Activated T-cell treated with anti-CD3 and anti-CD28 coated beads, Interleukin-2, amount 50 U/mL, for 72 hours (primary cell): ENCODE data around the gene MAS1L. TPM values are rescaled to one million over a fixed set of nuclear protein-coding genes. Genes with fewer than 3 reads are reported as not detected.

Experiments used
- ATAC-seq, 2 donors: fragments of 150-1000 bp; cut with Tn5 transposase; replicated peaks in 1 of 2; 2 replicates each; pipeline ENCODE4 v1.10.0; 2021; ENCODE audit warnings: moderate library complexity in 2 of 2, mild to moderate bottlenecking in 1 of 2
- DNase-seq, 2 donors: peaks; one replicate each; pipeline ENCODE4 v3.0.0; 2021 to 2022; ENCODE audit warnings: mixed read lengths in 1 of 2
- H3K27ac Mint-ChIP-seq: one replicate; pipeline ENCODE4 v1.8.0; 2022; ENCODE audit warnings: mild to moderate bottlenecking, moderate library complexity, mixed read lengths
- H3K27me3 Mint-ChIP-seq: one replicate; pipeline ENCODE4 v1.8.0; 2022; ENCODE audit warnings: low read depth, mixed read lengths
- H3K36me3 Mint-ChIP-seq, 2 donors: one replicate each; pipeline ENCODE4 v1.8.0; 2022; ENCODE audit warnings: mixed read lengths in 2 of 2, mild to moderate bottlenecking in 1 of 2; ENCODE audit not compliant: insufficient read depth in 2 of 2
- H3K4me1 Mint-ChIP-seq: one replicate; pipeline ENCODE4 v1.8.0; 2022; ENCODE audit warnings: low read depth, mixed read lengths
- H3K4me3 Mint-ChIP-seq, 2 donors: one replicate each; pipeline ENCODE4 v1.8.0; 2022; ENCODE audit warnings: mild to moderate bottlenecking in 2 of 2, mixed read lengths in 2 of 2, moderate library complexity in 2 of 2
- H3K9me3 Mint-ChIP-seq, 2 donors: one replicate each; pipeline ENCODE4 v1.8.0; 2022; ENCODE audit warnings: mixed read lengths in 2 of 2
- total RNA-seq, 2 donors: library from RNA; stranded (reverse); gene quantifications; one replicate each; pipeline ENCODE4 v1.2.3, GENCODE V29; 2022

The MAS1L gene
- total RNA-seq, 2 donors from 2014 or later, result not detected

DNA sequence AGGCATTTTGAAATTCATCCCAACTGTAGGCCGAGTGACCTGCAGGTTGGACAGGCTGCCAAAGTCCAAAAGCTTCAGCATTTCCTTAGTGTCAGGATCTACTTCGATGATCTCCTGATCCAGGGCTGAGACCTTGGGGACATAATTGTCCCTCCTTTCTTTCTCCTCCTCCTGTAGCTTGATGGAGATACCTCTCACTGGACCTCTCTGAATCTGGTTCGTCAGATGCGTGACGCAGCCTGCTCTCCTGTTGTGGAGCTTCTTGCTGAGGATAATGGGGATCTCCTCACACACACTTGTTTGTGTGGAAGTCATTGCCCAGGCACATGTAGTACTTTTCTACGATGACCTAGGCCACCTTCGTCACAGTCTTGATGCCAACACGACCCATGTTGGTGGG lies 1.5 kb upstream of the MAS1L start:
- ATAC-seq (no peak), DNase-seq (no peak)
- H3K4me3 Mint-ChIP-seq, result no peak overlapping the region
- H3K27ac Mint-ChIP-seq, result no peak overlapping the region
- H3K36me3 Mint-ChIP-seq, result no peaks in the 10 kb centered on the region
- no peaks in the 10 kb centered on the region for H3K4me1 Mint-ChIP-seq
- H3K27me3 Mint-ChIP-seq, result peaks cover 18% of the 10 kb centered on the region
- no peaks in the 10 kb centered on the region for H3K9me3 Mint-ChIP-seq

DNA sequence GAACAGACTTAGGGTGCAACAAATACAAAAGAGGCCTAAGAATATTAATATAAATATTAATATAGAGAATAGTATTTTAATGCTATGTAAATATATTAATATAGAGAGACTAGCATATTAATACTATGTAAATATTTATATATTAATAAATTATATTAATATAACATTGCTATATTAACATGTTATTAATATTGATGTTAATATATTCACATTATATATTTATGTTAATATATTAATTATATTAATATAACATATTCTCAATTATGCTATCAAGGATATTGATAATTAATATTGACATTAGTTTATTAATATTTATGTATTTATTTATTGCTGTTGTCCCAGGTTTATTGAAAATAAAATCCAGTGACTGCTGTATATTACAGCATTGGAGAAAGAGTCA lies 1.1 kb upstream of the MAS1L start:
- H3K36me3 Mint-ChIP-seq, result no peaks in the 10 kb centered on the region
- DNase-seq, result no peak
- ATAC-seq, result no peak

DNA sequence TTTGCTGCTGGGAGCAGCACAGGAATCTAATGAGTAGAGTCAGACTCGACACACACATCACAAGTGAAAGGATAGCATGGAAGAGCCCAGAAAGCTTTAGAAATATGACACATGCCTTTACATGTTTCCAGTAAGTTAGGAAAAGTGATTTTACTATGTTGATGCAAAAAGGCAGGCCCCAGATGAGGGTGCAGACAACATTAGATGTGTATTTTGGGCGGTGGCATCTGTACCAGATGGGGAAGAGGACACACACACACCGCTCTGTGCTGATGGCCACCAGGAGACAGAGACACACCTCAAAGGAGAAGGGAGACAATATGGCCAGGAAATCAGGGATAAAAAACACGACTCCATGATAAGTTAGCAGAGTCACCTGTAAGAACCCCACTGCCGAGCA lies 625 bp downstream of the MAS1L start:
- DNase-seq (no peak), ATAC-seq (no peak)
- Mint-ChIP-seq H3K27ac (no peak overlapping the region), H3K9me3 (no peaks in the 10 kb centered on the region), H3K4me3 (no peak overlapping the region), H3K27me3 (peaks cover 29% of the 10 kb centered on the region), H3K4me1 (no peaks in the 10 kb centered on the region), H3K36me3 (no peaks in the 10 kb centered on the region)

More for the DNA sequence above, 1.1 kb upstream of the MAS1L start:
- H3K27ac Mint-ChIP-seq, result no peak overlapping the region
- peaks cover 18% of the 10 kb centered on the region for H3K27me3 Mint-ChIP-seq
- no peak overlapping the region for H3K4me3 Mint-ChIP-seq
- no peaks in the 10 kb centered on the region for H3K4me1 Mint-ChIP-seq
- no peaks in the 10 kb centered on the region for H3K9me3 Mint-ChIP-seq

DNA sequence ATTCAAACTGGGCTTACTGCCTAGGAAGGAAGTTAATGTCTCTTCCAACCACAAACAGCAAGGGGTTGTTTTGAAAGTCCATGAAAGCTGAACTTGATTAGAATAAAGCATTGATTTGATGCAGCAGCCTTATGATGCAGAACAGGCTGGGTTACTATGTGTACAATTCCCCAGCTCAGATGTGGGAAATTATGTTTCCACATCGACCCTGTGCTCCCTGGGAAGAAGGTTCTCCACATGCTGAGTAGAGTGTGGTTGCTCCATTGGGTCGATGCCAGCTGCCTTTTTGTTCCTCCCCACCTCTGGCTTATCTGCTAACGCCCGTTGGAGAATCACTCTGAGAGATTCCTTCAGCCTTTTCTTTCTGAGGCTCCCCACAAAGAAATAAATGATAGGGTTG lies 1.2 kb downstream of the MAS1L start:
- ATAC-seq, result no peak
- no peaks in the 10 kb centered on the region for H3K9me3 Mint-ChIP-seq

DNA sequence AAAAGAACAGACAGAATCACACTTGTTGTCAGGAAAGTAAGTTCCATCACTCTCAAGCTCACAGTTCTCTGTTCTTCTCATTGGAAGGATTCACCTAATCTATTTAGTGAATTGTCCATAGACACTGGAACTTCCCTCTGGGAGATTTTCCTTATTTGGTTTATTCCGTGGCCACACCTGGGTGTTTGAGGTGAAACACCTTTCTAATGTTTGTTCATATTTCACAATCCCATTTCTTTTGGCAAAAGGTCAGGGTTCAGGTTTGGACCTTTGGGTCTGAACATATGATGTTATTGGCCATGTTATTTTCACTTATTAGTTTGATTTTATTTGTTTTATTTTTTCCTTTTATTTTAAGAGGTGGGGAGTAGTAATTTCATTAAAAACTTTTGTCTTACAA lies 4.0 kb downstream of the MAS1L start:
- Mint-ChIP-seq H3K27ac (no peak overlapping the region), H3K9me3 (no peaks in the 10 kb centered on the region), H3K4me1 (no peaks in the 10 kb centered on the region), H3K27me3 (peaks cover 23% of the 10 kb centered on the region), H3K4me3 (no peak overlapping the region), H3K36me3 (no peaks in the 10 kb centered on the region)
- DNase-seq (no peak), ATAC-seq (no peak)

More for the DNA sequence above, 1.2 kb downstream of the MAS1L start:
- Mint-ChIP-seq H3K36me3 (no peaks in the 10 kb centered on the region), H3K27me3 (peaks cover 28% of the 10 kb centered on the region), H3K4me3 (no peak overlapping the region), H3K27ac (no peak overlapping the region), H3K4me1 (no peaks in the 10 kb centered on the region)
- no peak for DNase-seq

DNA sequence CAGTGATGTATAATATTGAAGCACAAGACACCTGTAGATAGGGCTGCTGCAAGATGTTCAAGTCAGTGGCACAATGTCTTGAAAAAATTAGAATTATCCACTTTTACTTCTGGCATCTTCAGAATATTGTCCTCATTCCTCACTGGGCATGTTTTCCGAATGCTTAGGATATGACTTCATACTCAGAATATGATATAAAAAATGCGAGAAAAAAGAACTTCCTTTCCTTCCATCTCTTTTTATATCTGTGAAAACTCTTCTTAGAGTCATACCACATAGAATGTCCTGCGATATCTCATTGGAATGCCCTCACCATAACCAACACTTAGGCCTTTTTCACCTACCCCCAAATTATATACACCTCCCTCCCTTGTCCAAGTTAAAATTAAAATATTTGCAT lies 4.6 kb downstream of the MAS1L start:
- Mint-ChIP-seq H3K27me3 (peaks cover 23% of the 10 kb centered on the region), H3K4me1 (no peaks in the 10 kb centered on the region), H3K9me3 (no peaks in the 10 kb centered on the region), H3K4me3 (no peak overlapping the region), H3K27ac (no peak overlapping the region), H3K36me3 (no peaks in the 10 kb centered on the region)
- no peak for ATAC-seq
- DNase-seq, result no peak

DNA sequence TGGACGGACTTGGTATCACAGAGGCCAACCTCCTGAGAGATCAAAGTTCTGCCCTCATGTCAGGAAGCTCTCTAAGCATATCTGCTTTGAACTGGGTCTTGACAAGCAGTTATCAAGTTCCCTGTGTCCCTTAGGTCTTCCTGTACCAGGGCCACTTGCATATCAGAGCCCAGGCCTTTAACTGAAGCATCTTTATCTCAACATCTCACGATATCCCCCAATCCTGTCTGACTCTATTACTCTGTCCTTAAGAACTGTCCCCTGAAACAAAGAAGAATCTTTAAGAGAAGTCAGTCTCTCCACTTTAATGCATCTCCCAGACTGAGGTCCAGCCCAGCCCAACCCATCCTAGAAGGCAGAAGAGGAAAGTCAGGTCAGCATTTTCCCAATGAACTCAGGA lies 8.2 kb downstream of the MAS1L start:
- Mint-ChIP-seq H3K27me3 (peaks cover 11% of the 10 kb centered on the region), H3K27ac (no peak overlapping the region), H3K9me3 (no peaks in the 10 kb centered on the region), H3K4me3 (no peak overlapping the region), H3K36me3 (no peaks in the 10 kb centered on the region), H3K4me1 (no peaks in the 10 kb centered on the region)
- ATAC-seq, result no peak
- no peak for DNase-seq

DNA sequence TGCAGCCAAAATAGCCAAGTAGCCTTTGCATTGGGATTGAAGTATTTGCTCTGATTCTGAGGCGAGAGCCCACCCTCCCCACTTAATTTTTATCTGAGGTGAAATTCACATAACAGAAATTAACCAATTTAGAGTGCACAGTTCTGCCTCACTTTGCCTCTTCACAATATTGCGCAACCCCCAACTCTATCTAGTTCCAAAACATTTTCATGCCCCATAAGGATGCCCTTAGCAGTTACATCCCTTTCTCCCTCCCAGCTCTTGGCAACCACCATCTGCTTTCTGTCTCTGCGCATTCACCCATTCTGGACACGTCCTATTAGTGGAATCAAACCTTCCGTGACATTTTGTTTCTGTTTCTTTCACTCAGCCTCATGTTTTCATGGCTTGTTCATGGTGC lies 9.0 kb downstream of the MAS1L start:
- DNase-seq (no peak), ATAC-seq (no peak)
- H3K4me1 Mint-ChIP-seq, result no peaks in the 10 kb centered on the region
- H3K9me3 Mint-ChIP-seq, result no peaks in the 10 kb centered on the region
- H3K36me3 Mint-ChIP-seq, result no peaks in the 10 kb centered on the region
- H3K27me3 Mint-ChIP-seq, result peaks cover 11% of the 10 kb centered on the region
- H3K4me3 Mint-ChIP-seq, result no peak overlapping the region
- H3K27ac Mint-ChIP-seq, result no peak overlapping the region

DNA sequence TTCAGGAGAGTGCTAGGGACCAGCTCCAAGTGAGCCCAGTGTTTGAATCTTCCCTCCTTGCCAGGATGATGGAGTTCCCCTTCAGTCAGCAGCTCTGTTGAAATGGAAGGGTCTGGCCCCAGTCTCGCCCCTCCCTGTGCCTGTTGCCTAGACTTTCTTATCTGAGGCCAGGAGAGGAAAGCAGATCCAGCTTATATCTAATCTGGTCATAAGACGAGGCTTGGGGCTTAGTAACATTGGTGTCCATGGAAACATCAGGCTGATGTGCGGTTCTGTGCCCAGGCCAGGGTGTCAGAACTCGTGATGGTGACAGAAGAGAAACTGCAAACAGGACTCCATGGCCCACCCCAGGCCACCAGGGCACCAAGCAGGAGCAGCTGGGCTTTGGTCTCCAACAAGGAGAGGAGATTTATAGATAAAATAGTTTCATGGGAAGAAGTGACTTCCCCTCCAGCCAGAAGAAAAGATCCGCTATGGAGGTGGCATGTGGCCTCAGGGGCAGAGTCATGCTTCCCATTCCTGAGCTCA lies 9.8 kb downstream of the MAS1L start:
- no peak overlapping the region for H3K27ac Mint-ChIP-seq
- DNase-seq, result no peak
- no peak overlapping the region for H3K4me3 Mint-ChIP-seq
- H3K4me1 Mint-ChIP-seq, result no peaks in the 10 kb centered on the region
- peaks cover 10% of the 10 kb centered on the region for H3K27me3 Mint-ChIP-seq
- no peak for ATAC-seq
- no peaks in the 10 kb centered on the region for H3K36me3 Mint-ChIP-seq
- H3K9me3 Mint-ChIP-seq, result no peaks in the 10 kb centered on the region

DNA sequence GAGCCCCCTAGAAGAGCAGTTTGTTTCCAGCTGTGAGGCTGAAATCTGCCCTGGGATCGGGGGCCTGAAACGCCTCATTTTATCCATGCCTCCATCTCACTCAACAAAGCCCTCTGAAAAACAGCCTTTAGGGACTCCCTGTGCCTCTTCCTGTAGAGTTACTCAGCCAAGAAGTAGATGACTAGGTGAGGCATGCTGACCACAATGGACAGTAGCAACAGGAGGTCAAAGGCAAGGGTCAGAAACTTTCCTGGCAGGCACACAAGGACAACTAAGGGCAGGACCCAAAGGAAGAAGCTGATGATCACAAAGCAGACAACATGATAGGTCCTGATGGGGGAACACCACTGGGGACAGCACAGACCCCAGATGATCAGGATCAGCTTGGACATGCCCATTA lies 12.8 kb downstream of the MAS1L start:
- H3K27me3 Mint-ChIP-seq, result peaks cover 12% of the 10 kb centered on the region
- H3K36me3 Mint-ChIP-seq, result no peaks in the 10 kb centered on the region
- no peak for ATAC-seq
- H3K9me3 Mint-ChIP-seq, result no peaks in the 10 kb centered on the region
- no peak overlapping the region for H3K27ac Mint-ChIP-seq
- DNase-seq, result no peak
- no peaks in the 10 kb centered on the region for H3K4me1 Mint-ChIP-seq
- H3K4me3 Mint-ChIP-seq, result no peak overlapping the region

DNA sequence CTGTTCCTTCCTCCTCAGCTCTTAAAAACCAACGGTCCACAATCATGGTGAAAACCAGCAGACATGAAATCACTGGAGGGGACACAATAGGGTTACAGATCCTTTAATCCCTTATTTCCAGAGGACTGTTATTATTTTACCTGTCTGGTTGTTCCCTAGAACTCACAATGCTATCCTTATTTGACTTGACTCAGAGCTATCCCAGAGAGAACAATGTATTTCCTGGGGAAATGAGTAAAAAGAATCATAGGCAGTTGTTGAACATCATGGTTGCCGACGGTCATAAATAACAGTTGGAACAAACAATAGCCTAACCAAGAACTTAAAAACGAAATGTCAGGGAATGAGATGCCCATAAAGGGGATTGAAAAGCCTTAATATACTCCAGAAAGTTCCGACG lies 21.5 kb downstream of the MAS1L start:
- no peaks in the 10 kb centered on the region for H3K36me3 Mint-ChIP-seq
- ATAC-seq (no peak), DNase-seq (no peak)
- H3K4me1 Mint-ChIP-seq, result no peaks in the 10 kb centered on the region
- no peaks in the 10 kb centered on the region for H3K9me3 Mint-ChIP-seq
- no peak overlapping the region for H3K4me3 Mint-ChIP-seq
- no peak overlapping the region for H3K27ac Mint-ChIP-seq
- H3K27me3 Mint-ChIP-seq, result peaks cover 15% of the 10 kb centered on the region

DNA sequence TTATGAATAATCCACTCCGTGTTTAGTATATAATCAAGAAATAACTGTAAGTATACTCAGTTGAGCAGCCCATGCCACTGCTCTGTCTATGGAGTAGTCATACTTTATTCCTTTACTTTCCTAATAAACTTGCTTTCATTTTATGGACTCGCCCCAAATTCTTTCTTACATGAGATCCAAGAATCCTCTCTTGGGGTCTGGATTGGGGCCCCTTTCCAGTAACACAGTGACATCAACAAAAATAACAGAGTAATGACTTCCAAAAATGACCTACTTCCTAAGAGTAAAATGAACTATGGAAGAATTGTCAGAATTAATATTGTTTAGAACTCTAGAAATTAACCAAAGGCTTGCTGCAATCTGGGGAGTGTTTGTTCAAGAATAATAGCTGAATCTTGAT lies 22.0 kb downstream of the MAS1L start:
- DNase-seq (no peak), ATAC-seq (no peak)
- H3K36me3 Mint-ChIP-seq, result no peaks in the 10 kb centered on the region
- H3K9me3 Mint-ChIP-seq, result no peaks in the 10 kb centered on the region
- no peaks in the 10 kb centered on the region for H3K4me1 Mint-ChIP-seq
- peaks cover 15% of the 10 kb centered on the region for H3K27me3 Mint-ChIP-seq
- no peak overlapping the region for H3K4me3 Mint-ChIP-seq
- H3K27ac Mint-ChIP-seq, result no peak overlapping the region

DNA sequence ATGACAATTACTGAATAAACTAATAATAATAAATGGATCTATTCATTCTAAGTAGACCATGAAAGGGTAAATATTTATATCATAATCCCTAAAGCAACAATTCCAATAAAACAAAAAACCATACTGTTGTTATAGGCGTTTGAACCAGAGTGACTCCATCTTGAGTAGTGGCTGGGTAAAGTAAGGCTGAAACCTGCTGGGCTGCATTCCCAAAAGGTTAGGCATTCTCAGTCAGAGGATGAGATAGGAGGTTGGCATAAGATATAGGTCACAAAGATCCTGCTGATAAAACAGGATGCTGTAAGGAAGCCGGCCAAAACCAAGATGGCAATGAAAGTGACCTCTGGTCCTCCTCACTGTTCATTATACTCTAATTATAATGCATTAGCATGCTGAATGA lies 22.5 kb downstream of the MAS1L start:
- H3K9me3 Mint-ChIP-seq, result no peaks in the 10 kb centered on the region
- H3K27me3 Mint-ChIP-seq, result peaks cover 15% of the 10 kb centered on the region
- no peak overlapping the region for H3K4me3 Mint-ChIP-seq
- H3K4me1 Mint-ChIP-seq, result no peaks in the 10 kb centered on the region
- no peak for ATAC-seq
- H3K36me3 Mint-ChIP-seq, result no peaks in the 10 kb centered on the region
- DNase-seq, result no peak
- no peak overlapping the region for H3K27ac Mint-ChIP-seq

DNA sequence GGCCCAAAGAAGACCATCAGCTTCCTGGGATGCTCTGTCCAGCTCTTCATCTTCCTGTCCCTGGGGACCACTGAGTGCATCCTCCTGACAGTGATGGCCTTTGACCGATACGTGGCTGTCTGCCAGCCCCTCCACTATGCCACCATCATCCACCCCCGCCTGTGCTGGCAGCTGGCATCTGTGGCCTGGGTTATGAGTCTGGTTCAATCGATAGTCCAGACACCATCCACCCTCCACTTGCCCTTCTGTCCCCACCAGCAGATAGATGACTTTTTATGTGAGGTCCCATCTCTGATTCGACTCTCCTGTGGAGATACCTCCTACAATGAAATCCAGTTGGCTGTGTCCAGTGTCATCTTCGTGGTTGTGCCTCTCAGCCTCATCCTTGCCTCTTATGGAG lies 25.7 kb downstream of the MAS1L start:
- DNase-seq (no peak), ATAC-seq (no peak)
- H3K36me3 Mint-ChIP-seq, result no peaks in the 10 kb centered on the region
- H3K27ac Mint-ChIP-seq, result no peak overlapping the region
- no peaks in the 10 kb centered on the region for H3K9me3 Mint-ChIP-seq
- H3K4me1 Mint-ChIP-seq, result no peaks in the 10 kb centered on the region
- peaks cover 26% of the 10 kb centered on the region for H3K27me3 Mint-ChIP-seq
- H3K4me3 Mint-ChIP-seq, result no peak overlapping the region
